ENCODE measurements around the gene MTUS2. TPM values are rescaled to one million over a fixed set of nuclear protein-coding genes. Genes with fewer than 3 reads are reported as not detected.

The MTUS2 gene
- total RNA-seq, 2 experiments from 2014 or later = not detected

DNA sequence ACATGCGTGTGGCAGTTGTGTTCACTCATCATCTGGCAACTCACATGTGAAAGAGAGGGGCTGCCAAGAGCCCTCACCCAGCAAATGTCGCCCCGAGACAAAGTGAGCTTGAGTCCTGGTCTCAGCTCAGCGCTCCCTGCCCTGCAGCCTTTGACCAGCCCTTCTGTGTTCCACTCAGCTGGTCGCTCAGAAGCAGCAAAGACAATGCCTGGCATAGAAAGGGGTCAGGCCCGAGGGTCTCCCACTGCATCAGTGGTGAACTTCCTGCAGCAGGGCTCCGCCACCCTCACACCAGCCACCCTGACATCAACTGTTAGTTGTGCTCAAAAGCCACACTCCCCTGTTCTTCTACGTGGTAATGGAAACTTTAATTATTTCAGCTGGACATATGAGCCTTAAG is 707.4 kb downstream of the MTUS2 start:
- ChIA-PET CTCF (no interaction called here), POLR2A (no interaction called here)

DNA sequence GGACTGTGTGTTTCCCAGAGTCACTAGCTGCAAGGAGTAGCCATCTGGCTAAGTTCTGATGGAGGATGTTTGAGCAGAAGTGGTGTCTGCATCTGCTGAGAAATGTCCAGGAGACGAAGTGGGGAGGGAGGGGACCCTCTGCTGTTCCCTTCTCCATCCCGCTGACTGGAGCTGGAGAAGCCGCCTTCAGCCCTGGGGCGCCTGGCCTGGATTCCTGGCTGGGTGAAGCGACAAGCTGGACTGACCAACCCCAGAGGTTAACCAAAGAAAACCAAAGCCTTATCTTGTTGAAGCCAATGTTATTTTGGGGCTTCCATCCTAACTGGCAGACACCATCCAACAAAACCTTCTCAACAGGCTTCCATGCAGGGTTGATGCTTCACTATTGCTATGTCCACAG is 707.8 kb downstream of the MTUS2 start:
- ChIA-PET POLR2A (no interaction called here), CTCF (no interaction called here)

GRCh38 chr13:29529754-29530153 is 709.6 kb downstream of the MTUS2 start:
- ChIA-PET CTCF (no interaction called here), POLR2A (no interaction called here)

DNA sequence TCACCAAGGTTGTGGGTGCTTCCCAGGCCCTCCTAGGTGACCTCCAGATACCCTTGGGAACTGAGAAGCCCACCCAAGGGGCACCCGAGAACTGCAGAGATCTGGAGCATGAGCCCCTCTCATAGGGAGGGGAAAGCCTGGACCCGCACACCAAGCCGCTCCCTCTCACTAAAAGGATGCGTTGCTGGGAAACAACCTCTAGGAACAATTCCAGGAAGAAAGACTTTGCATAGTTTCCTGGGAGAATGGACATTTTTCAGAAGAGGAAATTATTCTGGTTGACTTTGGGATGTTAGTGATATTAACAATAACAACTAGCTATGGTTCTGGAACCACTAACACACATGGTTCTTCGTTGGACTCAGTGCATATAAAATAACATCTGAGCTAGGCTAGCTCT is 710.8 kb downstream of the MTUS2 start:
- CTCF ChIA-PET = no interaction called here

DNA sequence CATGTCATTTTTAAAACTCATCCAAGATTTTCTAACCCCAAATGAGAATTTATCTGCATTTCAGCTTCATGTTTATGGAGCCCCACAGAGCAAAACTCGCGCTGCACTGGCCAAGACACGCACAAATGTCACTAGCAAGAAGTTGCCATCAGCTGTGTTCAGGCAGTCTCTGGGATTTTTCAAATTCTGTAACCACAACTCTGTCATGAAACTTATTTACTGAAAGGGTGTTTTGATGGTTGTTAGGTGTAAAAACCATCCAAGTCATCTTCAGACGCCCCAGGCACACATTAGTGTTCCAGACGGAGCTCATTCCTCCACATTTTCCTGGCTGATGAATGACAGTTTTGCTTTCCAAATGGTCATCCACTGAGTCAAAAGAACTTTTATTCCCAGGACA is 712.0 kb downstream of the MTUS2 start:
- ChIA-PET CTCF (interaction anchor here (1.2 kb wide), 1 partner anchor 24 kb away, joined by 4 read pairs; no protein-coding TSS in a partner anchor), POLR2A (no interaction called here)

More for the DNA sequence above, 710.8 kb downstream of the MTUS2 start:
- POLR2A ChIA-PET = no interaction called here

DNA sequence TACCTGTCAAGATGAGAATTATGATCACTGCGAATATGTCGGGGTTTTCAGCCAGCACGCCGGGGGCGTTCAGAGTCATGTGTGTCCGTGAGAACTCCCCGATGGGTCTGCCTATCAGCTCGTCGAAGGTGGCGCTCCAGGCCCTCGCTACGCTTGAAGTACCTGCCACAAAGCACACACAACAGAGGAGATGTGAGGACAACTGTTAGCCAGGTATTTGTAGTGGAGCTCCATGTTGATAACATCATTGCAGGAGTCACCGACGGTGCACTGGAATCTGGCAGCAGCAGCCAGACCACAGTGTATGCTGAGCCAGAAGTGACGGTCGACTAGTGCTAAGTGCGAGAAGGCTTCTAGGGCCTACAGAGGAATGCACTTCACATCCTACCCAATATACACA is 712.7 kb downstream of the MTUS2 start:
- POLR2A ChIA-PET = no interaction called here
- CTCF ChIA-PET = interaction anchor here (1.2 kb wide), 1 partner anchor 25 kb away, joined by 4 read pairs; no protein-coding TSS in a partner anchor

GRCh38 chr13:29534083-29534482 is 713.9 kb downstream of the MTUS2 start:
- ChIA-PET CTCF (no interaction called here), POLR2A (no interaction called here)

GRCh38 chr13:29535663-29536655 is 715.8 kb downstream of the MTUS2 start:
- CTCF ChIA-PET = no interaction called here
- POLR2A ChIA-PET = interaction anchor here (0.6 kb wide), 1 partner anchor 60 kb away, joined by 7 read pairs; the partner anchor contains the start of gene SLC7A1

GRCh38 chr13:29536853-29537252 is 716.7 kb downstream of the MTUS2 start:
- POLR2A ChIA-PET = interaction anchor here (0.6 kb wide), 1 partner anchor 59 kb away, joined by 7 read pairs; the partner anchor contains the start of gene SLC7A1
- CTCF ChIA-PET = no interaction called here

- ChIA-PET POLR2A (no interaction called here), CTCF (no interaction called here)
Measured at GRCh38 chr13:29537736-29538651, 717.9 kb downstream of the MTUS2 start.

DNA sequence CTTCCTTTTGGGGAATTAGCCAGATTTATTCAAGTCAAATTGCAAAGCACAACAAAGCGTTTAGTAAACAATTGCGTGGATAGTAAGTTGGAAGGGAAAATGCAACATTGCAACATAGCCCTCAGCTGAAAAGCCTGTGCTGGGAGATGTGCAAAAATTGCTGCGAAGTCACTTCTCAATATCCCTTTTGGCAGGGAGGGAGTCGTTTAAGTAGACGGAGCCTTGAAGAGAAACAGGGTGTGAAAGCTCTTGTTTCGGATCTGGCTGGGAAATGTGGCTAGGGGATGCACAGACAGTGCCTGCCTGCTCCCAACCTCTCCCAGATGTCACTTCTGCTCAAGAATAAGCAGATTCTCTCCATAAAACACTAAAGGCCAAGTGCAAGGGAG is 718.5 kb downstream of the MTUS2 start:
- CTCF ChIA-PET = no interaction called here
- POLR2A ChIA-PET = no interaction called here

DNA sequence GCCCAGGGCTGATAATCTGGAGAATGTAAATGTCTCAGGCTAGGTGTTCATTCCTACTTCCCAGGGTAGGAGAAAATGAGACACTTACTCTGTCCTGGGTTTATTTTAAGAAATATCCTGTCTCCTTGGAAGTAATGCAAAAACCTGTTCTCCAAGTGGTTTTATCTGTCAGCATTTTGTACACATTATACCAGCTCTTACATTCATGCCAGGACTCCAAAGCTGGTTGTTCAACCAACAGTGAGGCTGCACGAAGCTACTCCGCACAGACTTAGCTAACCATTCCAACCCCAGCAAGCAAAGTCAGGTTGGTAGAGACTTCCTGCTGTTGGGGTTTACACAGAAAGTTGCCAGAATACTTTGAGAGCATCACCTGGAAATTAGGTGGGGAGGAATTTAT is 719.7 kb downstream of the MTUS2 start:
- POLR2A ChIA-PET = no interaction called here
- CTCF ChIA-PET = no interaction called here

DNA sequence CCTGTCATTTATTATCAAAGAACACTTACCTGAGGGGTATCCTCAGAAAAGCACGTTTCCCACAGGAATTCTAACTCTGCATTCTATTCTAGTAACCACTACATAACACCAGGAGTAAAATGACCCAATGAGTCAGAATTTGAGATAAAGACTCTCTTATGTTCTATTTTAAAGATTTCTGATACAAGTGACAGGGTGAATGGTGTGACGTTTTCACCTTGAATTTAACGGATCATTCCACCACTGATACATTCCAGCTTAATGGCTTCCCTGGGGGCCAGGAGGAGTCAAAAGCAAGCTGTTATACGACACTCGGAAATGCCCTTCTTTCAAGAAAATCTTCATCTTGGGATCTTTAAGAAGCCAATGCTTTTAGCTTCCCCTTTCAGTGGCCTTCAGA is 720.2 kb downstream of the MTUS2 start:
- ChIA-PET POLR2A (no interaction called here), CTCF (no interaction called here)

DNA sequence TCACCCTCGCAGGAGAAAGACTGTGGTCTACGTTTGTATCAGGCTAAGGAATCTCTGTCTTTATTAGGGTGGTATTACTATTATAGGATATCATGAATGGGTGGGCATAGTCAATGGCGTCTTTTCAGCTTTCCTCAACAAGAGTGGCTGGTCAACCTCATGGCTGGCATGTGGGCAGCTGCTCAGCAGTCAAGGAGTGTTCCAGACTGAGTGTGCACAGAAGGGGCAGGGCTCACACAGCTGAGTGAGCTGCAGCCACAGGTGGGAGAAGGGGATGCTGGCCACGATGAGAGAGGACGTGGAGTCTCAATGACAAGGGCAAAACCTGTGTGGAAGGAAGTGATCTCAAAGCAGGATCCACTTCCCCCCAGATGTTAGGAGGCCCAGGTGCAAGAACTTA is 720.7 kb downstream of the MTUS2 start:
- ChIA-PET CTCF (no interaction called here), POLR2A (no interaction called here)

DNA sequence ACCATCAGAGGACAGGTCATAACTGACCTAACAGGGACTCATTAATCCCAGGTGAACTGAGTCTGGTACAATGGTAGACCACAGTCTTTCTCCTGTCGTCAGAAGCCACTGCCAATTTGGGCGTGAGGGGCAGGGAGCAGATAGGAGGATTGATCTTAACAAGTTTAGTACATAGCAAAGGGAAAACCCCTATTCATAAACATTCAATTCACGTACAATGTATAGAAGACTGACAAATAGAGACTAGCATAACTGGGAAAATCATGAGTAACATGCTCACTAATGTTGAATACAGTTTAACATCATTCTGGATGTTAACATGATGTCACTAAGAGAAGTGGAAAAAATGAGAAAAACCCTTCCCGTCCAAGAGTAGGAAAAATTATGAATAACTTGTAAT is 721.3 kb downstream of the MTUS2 start:
- CTCF ChIA-PET = no interaction called here
- POLR2A ChIA-PET = no interaction called here

DNA sequence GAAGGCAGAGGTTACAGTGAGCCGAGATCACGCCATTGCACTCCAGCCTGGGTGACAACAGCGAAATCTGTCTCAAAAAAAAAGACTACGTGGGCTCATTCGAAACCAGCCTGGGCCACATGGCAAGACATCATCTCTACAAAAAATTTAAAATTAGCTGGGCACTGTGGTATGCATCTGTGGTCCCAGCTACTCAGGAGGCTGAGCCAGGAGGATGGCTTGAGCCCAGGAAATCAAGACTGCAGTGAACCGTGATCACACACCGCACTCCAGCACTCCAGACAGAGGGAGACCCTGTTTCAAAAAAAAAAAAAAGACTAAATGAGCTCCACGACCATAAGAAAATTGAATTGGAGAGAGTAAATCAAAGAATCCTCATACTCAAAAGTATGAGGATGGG is 722.2 kb downstream of the MTUS2 start:
- ChIA-PET CTCF (interaction anchor here (0.7 to 1.5 kb wide), 3 partner anchors 9 to 192 kb away, joined by 3 to 5 read pairs (median 4); no protein-coding TSS in a partner anchor), POLR2A (interaction anchor here (0.6 to 1.4 kb wide), 2 partner anchors 10 to 53 kb away, joined by 3 to 5 read pairs; partner anchors contain the start of gene SLC7A1)

DNA sequence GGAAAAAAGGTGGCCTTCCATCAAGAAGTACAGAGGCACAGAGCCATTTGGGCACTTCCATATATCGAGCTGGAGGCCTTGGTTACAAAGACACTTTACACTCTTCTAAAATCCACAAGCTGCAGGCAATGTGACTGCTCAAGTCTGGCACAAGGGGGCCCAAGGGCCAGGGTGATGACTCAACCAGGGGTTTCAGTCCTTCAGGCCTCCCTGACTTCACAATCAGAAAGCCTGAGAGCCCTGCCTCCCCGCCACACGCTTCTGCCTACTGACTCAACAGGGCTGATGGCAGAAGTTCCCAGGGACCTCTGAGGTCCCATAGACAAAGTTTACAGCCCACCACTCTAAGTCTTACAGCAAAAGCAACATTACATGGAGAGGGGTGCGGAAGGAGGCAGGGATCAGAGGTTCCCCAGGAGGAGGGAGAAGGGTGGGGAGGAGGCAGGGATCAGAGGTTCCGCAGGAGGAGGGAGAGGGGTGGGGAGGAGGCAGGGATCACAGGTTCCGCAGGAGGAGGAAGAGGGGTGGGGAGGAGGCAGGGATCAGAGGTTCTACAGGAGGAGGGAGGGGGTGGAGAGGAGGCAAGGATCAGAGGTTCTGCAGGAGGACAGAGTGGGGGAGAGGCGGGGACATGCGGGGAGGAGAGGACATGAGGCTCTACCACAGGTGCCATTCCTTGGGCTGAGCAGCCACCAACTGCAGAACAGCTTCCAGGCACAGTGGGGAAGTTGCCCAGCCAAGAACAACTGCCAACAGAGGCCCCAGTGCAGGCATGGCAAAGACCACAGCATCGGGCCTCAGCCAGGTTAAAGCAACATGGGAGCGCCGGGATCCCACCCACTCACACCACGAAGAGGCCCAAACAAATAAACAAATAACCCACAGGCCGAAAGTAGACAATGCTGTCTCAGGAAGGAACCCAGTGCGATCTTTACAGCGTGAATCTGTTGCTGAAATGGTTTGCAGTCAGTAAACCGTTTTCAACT is 723.4 kb downstream of the MTUS2 start:
- POLR2A ChIA-PET = interaction anchor here (1.4 kb wide), 1 partner anchor 52 kb away, joined by 5 read pairs; the partner anchor contains the start of gene SLC7A1
- CTCF ChIA-PET = interaction anchor here (0.8 to 1.5 kb wide), 2 partner anchors 8 to 34 kb away, joined by 3 to 5 read pairs; no protein-coding TSS in a partner anchor

DNA sequence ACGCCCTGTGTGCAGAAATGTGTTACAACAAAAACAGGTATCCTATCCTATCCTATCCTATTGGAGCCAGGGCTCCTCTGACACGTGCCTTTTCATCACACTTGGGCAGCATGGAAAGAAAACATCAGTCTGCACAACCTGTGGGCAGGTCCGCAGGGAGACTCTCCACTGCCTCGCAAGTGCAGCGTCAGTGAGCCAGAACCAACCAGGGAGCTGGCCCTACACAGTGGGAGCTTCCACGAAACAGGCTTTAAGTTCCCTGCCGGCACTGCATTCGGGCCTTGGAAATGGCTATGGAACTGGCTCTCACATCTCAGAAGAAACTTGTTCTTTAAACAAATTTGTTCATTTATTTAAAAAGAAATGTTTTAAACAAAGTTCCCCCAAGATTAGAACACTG is 725.8 kb downstream of the MTUS2 start:
- CTCF ChIA-PET = interaction anchor here (1.1 kb wide), 1 partner anchor 22 kb away, joined by 3 read pairs; no protein-coding TSS in a partner anchor
- POLR2A ChIA-PET = no interaction called here

GRCh38 chr13:29546662-29547061 is 726.5 kb downstream of the MTUS2 start:
- POLR2A ChIA-PET = no interaction called here
- CTCF ChIA-PET = no interaction called here

Data from activated CD8-positive, alpha-beta memory T cell treated with anti-CD3 and anti-CD28 coated beads for 36 hours (primary cell).